H1 (cell line): Measurements from ENCODE around the gene ATXN7. TPM values are rescaled to one million over a fixed set of nuclear protein-coding genes. Genes with fewer than 3 reads are reported as not detected.
A peak's percentile ranks its signal among the peaks of the same experiment; 100 is the strongest.

Source experiments
- CTCF ChIA-PET: fragments of 300-600 bp; sonication (Branson Sonifier 250); formaldehyde crosslinking; loops from one replicate; lab custom pipeline; 2021; ENCODE audit not compliant: partially characterized antibody; lab: Charles Lee
- POLR2A ChIA-PET: fragments of 300-600 bp; sonication (Branson Sonifier 250); formaldehyde crosslinking; loops from one replicate; lab custom pipeline; 2021; ENCODE audit warnings: inconsistent platforms; ENCODE audit not compliant: partially characterized antibody; lab: Charles Lee
- DNase-seq, 2 experiments: peaks; one replicate each; pipeline versions ENCODE4 v3.0.0 to v3.0.0-alpha.2; 2010 to 2022; ENCODE audit warnings: low spot score in 2 of 2, low read depth in 1 of 2, mixed read lengths in 1 of 2
- FAIRE-seq: peaks from 2 replicates; lab custom pipeline; 2011; peaks lifted over from hg19 to GRCh38; lab: Jason Lieb, UNC
- H2AFZ ChIP-seq: 2 replicates; pipeline ENCODE4 v1.8.1; 2012; ENCODE audit warnings: low read length, inconsistent platforms
- H2AK5ac ChIP-seq: 2 replicates; pipeline ENCODE4 v1.6.1; 2013; ENCODE audit warnings: low read depth, low read length
- H2BK120ac ChIP-seq: replicated peaks from 2 replicates; pipeline ENCODE3; 2013; ENCODE audit warnings: low read depth, low read length, inconsistent platforms
- H2BK12ac ChIP-seq: 2 replicates; pipeline ENCODE4 v1.6.1; 2013; ENCODE audit warnings: low read depth, low read length
- H2BK15ac ChIP-seq: 2 replicates; pipeline ENCODE4 v1.6.1; 2013; ENCODE audit warnings: low read length
- H2BK20ac ChIP-seq: 2 replicates; pipeline ENCODE4 v1.6.1; 2013; ENCODE audit warnings: low read length
- H2BK5ac ChIP-seq: 2 replicates; pipeline ENCODE4 v1.6.1; 2013; ENCODE audit warnings: low read depth, low read length
- H3K14ac ChIP-seq: 2 replicates; pipeline ENCODE4 v1.6.1; 2013; ENCODE audit warnings: inconsistent platforms; ENCODE audit not compliant: insufficient read length
- H3K18ac ChIP-seq: 2 replicates; pipeline ENCODE4 v1.6.1; 2013; ENCODE audit warnings: low read length; ENCODE audit errors: extremely low read depth
- H3K23ac ChIP-seq: 2 replicates; pipeline ENCODE4 v1.6.1; 2013; ENCODE audit warnings: inconsistent platforms; ENCODE audit not compliant: insufficient read length
- H3K23me2 ChIP-seq: 2 replicates; pipeline ENCODE4 v1.6.1; 2013; ENCODE audit warnings: low read depth, low read length
- H3K27ac ChIP-seq: 2 replicates; pipeline ENCODE4 v1.6.1; 2011; ENCODE audit warnings: low read depth, low read length, inconsistent platforms
- H3K27me3 ChIP-seq, 4 experiments: replicated peaks in 1 of 4; 1 replicate in 1 of 4; 2 replicates in 3 of 4; pipeline versions ENCODE4 v1.6.1 to v1.8.1; 2011 to 2013; ENCODE audit warnings: low read length in 3 of 4, mild to moderate bottlenecking in 3 of 4, inconsistent platforms in 2 of 4, mixed read lengths in 2 of 4, moderate library complexity in 1 of 4; ENCODE audit not compliant: control insufficient read depth in 3 of 4, insufficient read depth in 3 of 4; ENCODE audit errors: extremely low read depth in 1 of 4
- H3K36me3 ChIP-seq, 4 experiments: 2 replicates each; pipeline versions ENCODE4 v1.6.1 to v1.8.1; 2011 to 2013; ENCODE audit warnings: mild to moderate bottlenecking in 4 of 4, low read length in 3 of 4, moderate library complexity in 2 of 4, control low read depth in 1 of 4, inconsistent platforms in 1 of 4; ENCODE audit not compliant: insufficient read depth in 4 of 4, control insufficient read depth in 2 of 4
- H3K4ac ChIP-seq: replicated peaks from 2 replicates; pipeline ENCODE3; 2013; ENCODE audit warnings: low read length, low read depth, mixed read lengths, inconsistent platforms; ENCODE audit not compliant: insufficient read length
- H3K4me1 ChIP-seq, 4 experiments: replicated peaks in 1 of 4; 1 replicate in 1 of 4; 2 replicates in 3 of 4; pipeline versions ENCODE4 v1.6.1 to v1.8.1; 2011 to 2013; ENCODE audit warnings: low read length in 3 of 4, inconsistent platforms in 2 of 4, mixed read lengths in 1 of 4; ENCODE audit not compliant: insufficient read depth in 4 of 4, control insufficient read depth in 3 of 4
- H3K4me2 ChIP-seq, 2 experiments: 2 replicates each; pipeline versions ENCODE4 v1.6.1 to v1.8.1; 2011 to 2013; ENCODE audit warnings: low read depth in 2 of 2, low read length in 2 of 2, control low read depth in 1 of 2, inconsistent platforms in 1 of 2, mild to moderate bottlenecking in 1 of 2; ENCODE audit not compliant: insufficient read depth in 1 of 2
- H3K4me3 ChIP-seq, 4 experiments: fragments of 200-600, 300-600 bp in 1 of 4; sonication (generic), shearing (Covaris generic), sonication (Bioruptor Twin) in 1 of 4; 2 replicates each; pipeline versions ENCODE4 v1.5.1 to v1.8.1; 2011 to 2016; ENCODE audit warnings: low read length in 4 of 4, low read depth in 3 of 4, control low read depth in 2 of 4, inconsistent platforms in 2 of 4, mild to moderate bottlenecking in 2 of 4, mixed read lengths in 1 of 4, moderate library complexity in 1 of 4; ENCODE audit not compliant: insufficient read depth in 2 of 4; ENCODE audit errors: extremely low read depth in 1 of 4
- H3K56ac ChIP-seq: replicated peaks from 2 replicates; pipeline ENCODE3; 2013; ENCODE audit warnings: low read depth, mild to moderate bottlenecking, mixed read lengths, low read length, inconsistent platforms; ENCODE audit not compliant: insufficient read length
- H3K79me1 ChIP-seq: 2 replicates; pipeline ENCODE4 v1.6.1; 2013; ENCODE audit warnings: low read depth, low read length, control low read depth
- H3K79me2 ChIP-seq, 2 experiments: 2 replicates each; pipeline versions ENCODE4 v1.6.1 to v1.8.1; 2012 to 2013; ENCODE audit warnings: low read length in 2 of 2, mild to moderate bottlenecking in 2 of 2, inconsistent platforms in 1 of 2; ENCODE audit not compliant: insufficient read depth in 2 of 2, control insufficient read depth in 1 of 2
- H3K9ac ChIP-seq, 4 experiments: replicated peaks in 1 of 4; 1 replicate in 1 of 4; 2 replicates in 3 of 4; pipeline versions ENCODE4 v1.6.1 to v1.8.1; 2011 to 2013; ENCODE audit warnings: low read depth in 3 of 4, low read length in 3 of 4, control low read depth in 2 of 4, mild to moderate bottlenecking in 2 of 4, moderate library complexity in 2 of 4, inconsistent platforms in 1 of 4; ENCODE audit errors: extremely low read depth in 1 of 4
- H3K9me3 ChIP-seq, 2 experiments: 2 replicates each; pipeline versions ENCODE4 v1.6.1 to v1.8.1; 2012 to 2013; ENCODE audit warnings: mild to moderate bottlenecking in 2 of 2, moderate library complexity in 2 of 2, control low read depth in 1 of 2, inconsistent platforms in 1 of 2, low read depth in 1 of 2, low read length in 1 of 2, mixed read lengths in 1 of 2; ENCODE audit not compliant: insufficient read depth in 2 of 2
- H4K20me1 ChIP-seq, 2 experiments: replicated peaks in 1 of 2; 2 replicates each; pipeline versions ENCODE3 to v1.8.1; 2011 to 2013; ENCODE audit warnings: inconsistent platforms in 2 of 2, low read length in 2 of 2, mild to moderate bottlenecking in 1 of 2; ENCODE audit not compliant: insufficient read depth in 2 of 2, control insufficient read depth in 1 of 2
- H4K5ac ChIP-seq: 2 replicates; pipeline ENCODE4 v1.6.1; 2013; ENCODE audit warnings: low read length, low read depth, mixed read lengths, inconsistent platforms; ENCODE audit not compliant: insufficient read length
- H4K8ac ChIP-seq: 2 replicates; pipeline ENCODE4 v1.8.0; 2013; ENCODE audit warnings: mild to moderate bottlenecking, moderate library complexity, low read length, inconsistent platforms; ENCODE audit not compliant: insufficient read depth; ENCODE audit errors: extremely low read depth
- H4K91ac ChIP-seq: replicated peaks from 2 replicates; pipeline ENCODE3; 2013; ENCODE audit warnings: low read length, mixed read lengths, inconsistent platforms; ENCODE audit not compliant: insufficient read length
- BCL11A ChIP-seq, 2 experiments: IDR thresholded peaks; one replicate each; pipeline ENCODE4 v1.6.1; 2011; ENCODE audit warnings: low read depth in 2 of 2, low read length in 2 of 2, mild to moderate bottlenecking in 2 of 2
- EP300 ChIP-seq, 2 experiments: IDR thresholded peaks; 1 replicate in 1 of 2; 2 replicates in 1 of 2; pipeline ENCODE4 v1.6.1; 2011 to 2012; ENCODE audit warnings: low read depth in 2 of 2, low read length in 2 of 2, mild to moderate bottlenecking in 2 of 2, borderline replicate concordance in 1 of 2, inconsistent platforms in 1 of 2, moderate library complexity in 1 of 2
- EZH2 ChIP-seq: fragments of 200-600 bp; sonication (generic); IDR thresholded peaks from 2 replicates; pipeline ENCODE4 v1.7.1; 2012; ENCODE audit warnings: low read depth, mild to moderate bottlenecking, moderate library complexity, low read length, inconsistent platforms; ENCODE audit not compliant: severe bottlenecking
- HDAC2 ChIP-seq, 2 experiments: fragments of 300-600 bp in 1 of 2; sonication (generic) in 1 of 2; IDR thresholded peaks; 2 replicates each; pipeline ENCODE4 v1.6.1; 2011 to 2012; ENCODE audit warnings: low read depth in 2 of 2, low read length in 2 of 2, mild to moderate bottlenecking in 2 of 2, moderate library complexity in 2 of 2, borderline replicate concordance in 1 of 2, inconsistent platforms in 1 of 2
- HDAC6 ChIP-seq: IDR thresholded peaks from one replicate; pipeline ENCODE4 v1.7.1; 2012; ENCODE audit warnings: low read depth, mild to moderate bottlenecking, inconsistent platforms, low read length, moderate library complexity
- JUN ChIP-seq: IDR thresholded peaks from 2 replicates; pipeline ENCODE4 v1.6.1; 2011; ENCODE audit warnings: low read depth, mild to moderate bottlenecking, improper control_type of control experiment, low read length
- KDM1A ChIP-seq: fragments of 200-600, 300-600 bp; sonication (generic); IDR thresholded peaks from 2 replicates; pipeline ENCODE4 v1.7.1; 2016; ENCODE audit warnings: mild to moderate bottlenecking, low read length, borderline replicate concordance
- PHF8 ChIP-seq: fragments of 200-600 bp; sonication (generic); conservative IDR thresholded peaks from 2 replicates; pipeline ENCODE4 v1.7.1; 2012; ENCODE audit warnings: low read depth, mild to moderate bottlenecking, inconsistent platforms, low read length, moderate library complexity
- SAP30 ChIP-seq: fragments of 300-600 bp; sonication (generic); IDR thresholded peaks from 2 replicates; pipeline ENCODE4 v1.7.1; 2012; ENCODE audit warnings: low read length, moderate library complexity, mild to moderate bottlenecking, inconsistent platforms; ENCODE audit not compliant: insufficient read depth, insufficient replicate concordance
- SIRT6 ChIP-seq: IDR thresholded peaks from one replicate; pipeline ENCODE4 v1.7.1; 2012; ENCODE audit warnings: low read length, inconsistent platforms
- SP1 ChIP-seq: IDR thresholded peaks from 2 replicates; pipeline ENCODE4 v1.6.1; 2011; ENCODE audit warnings: low read depth, low read length
- SP4 ChIP-seq: IDR thresholded peaks from 2 replicates; pipeline ENCODE4 v1.6.1; 2012; ENCODE audit warnings: low read length, inconsistent platforms
- ZNF274 ChIP-seq: IDR thresholded peaks from 2 replicates; pipeline ENCODE4 v1.7.0; 2012; ENCODE audit warnings: low read length, borderline replicate concordance; ENCODE audit errors: extremely low read depth
- WGBS, 2 experiments: shearing (Covaris generic) in 1 of 2; methylation state at CpG; one replicate each; pipeline versions ENCODE4 v1.1.6 to v1.1.7; 2013 to 2015; ENCODE audit warnings: low lambda C conversion rate in 2 of 2, mixed read lengths in 2 of 2, inconsistent platforms in 1 of 2, low coverage in 1 of 2, missing lambda C conversion rate in 1 of 2; ENCODE audit not compliant: insufficient replicate concordance in 2 of 2, insufficient coverage in 1 of 2, insufficient read length in 1 of 2; ENCODE audit errors: extremely low coverage in 1 of 2, missing lambda C conversion rate in 1 of 2; 5-methylcytosine and 5-hydroxymethylcytosine counted together
- polyA plus RNA-seq, 7 experiments: library from polyadenylated mRNA; depleted of rRNA in 3 of 7; stranded (reverse) in 5 of 7; unstranded in 2 of 7; fragments of >200 nt in 5 of 7; fragments of 200-250 nt in 2 of 7; gene quantifications; 1 replicate in 5 of 7; 2 replicates in 1 of 7; 4 replicates in 1 of 7; pipeline versions ENCODE4 v1.2.1 to v1.2.3, GENCODE V29; 2011 to 2013; ENCODE audit warnings: missing spikeins in 2 of 7, mixed read lengths in 2 of 7
- total RNA-seq: library from RNA; stranded (reverse); fragmentation: NEBNext Ultra II Directional; extraction: Animal tissue kit (Norgen Biotek cat#: 25700); gene quantifications from 2 replicates; pipeline ENCODE4 v1.2.1, GENCODE V29; 2021

The ATXN7 gene
- total and polyA plus RNA-seq, 2 of the 8 experiments (the other 6 are each of a cell fraction or from before 2014, with no cell fraction given): 15.5 to 16.8 TPM

DNA sequence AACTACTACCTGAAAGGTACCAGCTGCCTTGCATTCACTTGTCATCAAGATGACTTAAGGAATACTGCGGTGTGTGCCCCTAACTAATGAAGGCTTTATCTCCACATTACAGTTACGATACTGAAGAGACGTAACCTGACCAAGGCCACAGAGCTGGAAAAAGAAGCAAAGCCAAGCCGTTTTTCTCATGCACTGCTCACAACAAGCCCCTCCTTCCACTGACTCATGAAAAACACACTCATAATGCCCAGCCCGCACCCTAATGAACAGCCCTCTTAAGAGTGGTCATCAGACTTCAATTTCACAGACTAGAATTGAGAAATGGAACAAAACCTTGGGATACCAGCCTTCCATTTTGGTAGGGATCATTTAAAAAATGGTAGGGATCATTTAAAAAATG lies 148.0 kb downstream of the ATXN7 start:
- Histone ChIP-seq H3K23ac (no peak overlapping the region), H4K20me1 (peaks cover 0 to 4% of the 10 kb centered on the region in 2 experiments), H2BK5ac (no peak overlapping the region), H2AK5ac (no peak overlapping the region), H3K9me3 (no peaks in the 10 kb centered on the region), H2BK20ac (no peak overlapping the region), H2BK15ac (no peak overlapping the region), H2BK120ac (no peak overlapping the region), H3K14ac (no peak overlapping the region), H4K5ac (no peak overlapping the region), H3K36me3 (peaks cover 27 to 84% (median 61%) of the 10 kb centered on the region in 4 experiments), H3K4me3 (no peak overlapping the region), H3K4me1 (no peaks in the 10 kb centered on the region), H3K4ac (no peak overlapping the region), H3K4me2 (no peak overlapping the region), H3K56ac (no peak overlapping the region), H4K91ac (no peak overlapping the region), H3K79me1 (peaks cover 3% of the 10 kb centered on the region; the same call in 1 of the 2 replicates), H4K8ac (no peak overlapping the region), H3K27ac (0 out of 2 replicates have a peak overlapping the region, but pooled peaks have one; percentile 26), H3K23me2 (no peaks in the 10 kb centered on the region; the same call in 1 of the 2 replicates), H3K18ac (no peak overlapping the region), H3K79me2 (no peaks in the 10 kb centered on the region), H3K9ac (no peak overlapping the region), H2AFZ (no peak overlapping the region), H2BK12ac (no peak overlapping the region), H3K27me3 (no peaks in the 10 kb centered on the region)
- DNase-seq (no peak), FAIRE-seq (no peak)
- WGBS, 2 experiments: 93% methylated on average over 5 of the region's 5 CpGs; no CpG with 5 or more reads in 1 of the 2 experiments
- ChIA-PET POLR2A (no interaction called here), CTCF (no interaction called here)
- no peak for TF ChIP-seq JUN
- TF ChIP-seq EP300 (IDR thresholded peaks at IDR 0.05; ENCODE audit: borderline replicate concordance in 1 of 2, low read depth in 2 of 2, low read length in 2 of 2): no peak
- TF ChIP-seq SP4: no peak
- no peak for TF ChIP-seq ZNF274
- TF ChIP-seq HDAC2 (IDR thresholded peaks at IDR 0.05; ENCODE audit: borderline replicate concordance in 1 of 2, low read depth in 2 of 2, low read length in 2 of 2): no peak
- no peak for TF ChIP-seq SAP30
- no peak for TF ChIP-seq SP1
- TF ChIP-seq SIRT6: no peak
- no peak for TF ChIP-seq BCL11A (IDR thresholded peaks at IDR 0.05; ENCODE audit: low read depth in 2 of 2, low read length in 2 of 2)
- no peak for TF ChIP-seq EZH2
- TF ChIP-seq KDM1A: no peak
- TF ChIP-seq PHF8: no peak
- no peak for TF ChIP-seq HDAC6
